PFSK-1 (cell line): ENCODE data around the gene CHPT1.

Experiments
- FOXP2 ChIP-seq: optimal IDR thresholded peaks from 2 replicates; pipeline ENCODE3; 2011; ENCODE audit warnings: borderline replicate concordance, control low read depth, inconsistent platforms; ENCODE audit not compliant: insufficient read depth; ENCODE audit errors: extremely low read length, extremely low read depth
- POLR2AphosphoS5 ChIP-seq: IDR thresholded peaks from 2 replicates; pipeline ENCODE4 v1.6.1; 2012; ENCODE audit warnings: low read depth, mild to moderate bottlenecking, control low read depth, low read length, moderate library complexity
- REST ChIP-seq, 2 experiments: IDR thresholded peaks; 2 replicates each; pipeline versions ENCODE4 v1.6.1 to v1.8.0; 2011 to 2012; ENCODE audit warnings: low read depth in 2 of 2, low read length in 2 of 2, control low read depth in 1 of 2, inconsistent platforms in 1 of 2, mild to moderate bottlenecking in 1 of 2, moderate library complexity in 1 of 2; ENCODE audit not compliant: insufficient read depth in 1 of 2
- SIN3A ChIP-seq: IDR thresholded peaks from 2 replicates; pipeline ENCODE4 v1.6.1; 2012; ENCODE audit warnings: mild to moderate bottlenecking, low read length, moderate library complexity, borderline replicate concordance; ENCODE audit not compliant: insufficient read depth
- TAF1 ChIP-seq: IDR thresholded peaks from 2 replicates; pipeline ENCODE4 v1.6.1; 2012; ENCODE audit warnings: low read length, control low read depth, borderline replicate concordance; ENCODE audit not compliant: insufficient read depth

GRCh38 chr12:101745481-101745880, 48.0 kb downstream of the CHPT1 start:
- TF ChIP-seq TAF1 (no peak), SIN3A (no peak), POLR2AphosphoS5 (no peak), REST (IDR thresholded peaks at IDR 0.05; ENCODE audit: insufficient read depth in 1 of 2, low read depth in 2 of 2, low read length in 2 of 2) (no peak), FOXP2 (no peak)
